Measurements from ENCODE around the gene THRA. TPM values are rescaled to one million over a fixed set of nuclear protein-coding genes. Genes with fewer than 3 reads are reported as not detected.
A peak's percentile ranks its signal among the peaks of the same experiment; 100 is the strongest.

The THRA gene
- total RNA-seq, 2 donors from 2014 or later, result 64.8 to 75.0 TPM

DNA sequence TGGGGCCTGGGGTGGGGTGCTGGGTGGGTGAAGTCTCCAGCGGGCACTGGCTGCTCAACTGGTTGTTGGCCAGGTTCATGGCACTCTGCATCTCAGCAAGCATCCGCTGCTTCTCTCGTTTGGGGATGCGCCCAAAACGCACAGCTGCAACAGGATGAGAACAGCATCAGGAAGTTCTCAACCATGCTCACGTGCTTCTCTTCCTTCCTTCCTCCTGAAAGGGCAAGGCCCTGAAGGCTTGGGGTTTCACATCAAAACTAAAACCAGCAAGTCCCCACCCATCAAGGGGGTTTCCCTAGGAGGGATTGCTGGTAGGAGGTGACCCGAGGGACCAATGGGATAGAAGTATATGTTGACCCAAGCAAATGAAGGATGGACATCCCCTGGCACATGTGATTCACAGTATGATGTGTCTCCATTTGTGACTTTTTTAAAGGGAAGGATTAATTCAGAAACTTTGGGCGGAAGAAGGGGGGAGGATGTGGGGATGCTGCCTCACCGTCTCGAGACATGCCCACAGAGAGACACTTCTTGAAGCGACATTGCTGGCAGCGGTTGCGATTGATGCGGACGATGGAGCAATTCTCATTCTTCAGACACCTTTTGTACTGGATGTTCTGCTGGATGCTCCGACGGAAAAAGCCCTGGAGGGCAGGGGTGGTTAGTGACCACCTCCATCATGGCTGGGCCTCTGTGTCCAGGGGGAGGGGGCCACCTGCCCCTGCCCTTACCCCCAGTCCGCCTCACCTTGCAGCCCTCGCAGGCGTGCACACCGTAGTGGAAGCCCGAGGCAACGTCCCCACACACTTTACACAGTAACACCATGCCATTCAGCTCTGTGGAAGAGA is 33.4 kb downstream of the THRA start:
- Histone ChIP-seq H3K4me1 (ENCODE audit: control insufficient read depth in 1 of 2, low read depth in 2 of 2) (peaks cover 50 to 81% of the 10 kb centered on the region in 2 donors), H3K27me3 (replicated peaks; ENCODE audit: insufficient read depth) (no peaks in the 10 kb centered on the region), H3K9me3 (no peaks in the 10 kb centered on the region), H3K27ac (peak overlapping the region; percentile 95 to 100), H3K4me3 (peak overlapping the region; percentile 67), H3K36me3 (peaks cover 28% of the 10 kb centered on the region)
- no peak for DNase-seq (ENCODE audit: low spot score)
- TF ChIP-seq, protein P1, sequence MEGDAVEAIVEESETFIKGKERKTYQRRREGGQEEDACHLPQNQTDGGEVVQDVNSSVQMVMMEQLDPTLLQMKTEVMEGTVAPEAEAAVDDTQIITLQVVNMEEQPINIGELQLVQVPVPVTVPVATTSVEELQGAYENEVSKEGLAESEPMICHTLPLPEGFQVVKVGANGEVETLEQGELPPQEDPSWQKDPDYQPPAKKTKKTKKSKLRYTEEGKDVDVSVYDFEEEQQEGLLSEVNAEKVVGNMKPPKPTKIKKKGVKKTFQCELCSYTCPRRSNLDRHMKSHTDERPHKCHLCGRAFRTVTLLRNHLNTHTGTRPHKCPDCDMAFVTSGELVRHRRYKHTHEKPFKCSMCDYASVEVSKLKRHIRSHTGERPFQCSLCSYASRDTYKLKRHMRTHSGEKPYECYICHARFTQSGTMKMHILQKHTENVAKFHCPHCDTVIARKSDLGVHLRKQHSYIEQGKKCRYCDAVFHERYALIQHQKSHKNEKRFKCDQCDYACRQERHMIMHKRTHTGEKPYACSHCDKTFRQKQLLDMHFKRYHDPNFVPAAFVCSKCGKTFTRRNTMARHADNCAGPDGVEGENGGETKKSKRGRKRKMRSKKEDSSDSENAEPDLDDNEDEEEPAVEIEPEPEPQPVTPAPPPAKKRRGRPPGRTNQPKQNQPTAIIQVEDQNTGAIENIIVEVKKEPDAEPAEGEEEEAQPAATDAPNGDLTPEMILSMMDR (IDR thresholded peaks at IDR 0.05), result no peak
- ATAC-seq (ENCODE audit: insufficient number of reproducible peaks, low FRiP score, low read depth), result no peak

DNA sequence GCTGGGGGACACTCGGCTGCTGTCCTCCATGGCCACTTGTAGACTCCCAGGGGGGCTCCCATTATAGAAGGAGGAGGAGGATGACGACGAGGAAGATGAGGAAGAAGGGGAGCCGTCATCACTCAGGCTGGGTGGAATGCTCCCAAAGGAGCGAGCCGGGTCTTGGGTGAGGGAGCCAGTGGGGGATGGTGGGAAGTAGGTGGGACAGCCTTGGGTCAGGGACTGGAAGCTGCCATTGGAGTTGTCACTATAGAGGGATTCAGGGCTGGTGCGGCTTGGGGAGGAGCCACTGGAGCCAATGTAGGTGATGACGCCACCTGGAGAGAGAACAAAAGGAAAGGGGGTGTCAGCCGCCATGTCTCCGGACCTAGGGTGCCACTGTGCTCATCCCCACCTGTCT is 34.3 kb downstream of the THRA start:
- peaks cover 44 to 81% of the 10 kb centered on the region in 2 donors for H3K4me1 ChIP-seq (ENCODE audit: control insufficient read depth in 1 of 2, low read depth in 2 of 2)
- no peak for DNase-seq (ENCODE audit: low spot score)
- TF ChIP-seq, protein P1 (IDR thresholded peaks at IDR 0.05), result no peak
- peaks cover 28% of the 10 kb centered on the region for H3K36me3 ChIP-seq
- no peaks in the 10 kb centered on the region for H3K9me3 ChIP-seq
- H3K27ac ChIP-seq, result peak overlapping the region; percentile 95 to 100
- no peaks in the 10 kb centered on the region for H3K27me3 ChIP-seq (replicated peaks; ENCODE audit: insufficient read depth)
- no peak for ATAC-seq (ENCODE audit: insufficient number of reproducible peaks, low FRiP score, low read depth)
- H3K4me3 ChIP-seq, result peak overlapping the region; percentile 67

DNA sequence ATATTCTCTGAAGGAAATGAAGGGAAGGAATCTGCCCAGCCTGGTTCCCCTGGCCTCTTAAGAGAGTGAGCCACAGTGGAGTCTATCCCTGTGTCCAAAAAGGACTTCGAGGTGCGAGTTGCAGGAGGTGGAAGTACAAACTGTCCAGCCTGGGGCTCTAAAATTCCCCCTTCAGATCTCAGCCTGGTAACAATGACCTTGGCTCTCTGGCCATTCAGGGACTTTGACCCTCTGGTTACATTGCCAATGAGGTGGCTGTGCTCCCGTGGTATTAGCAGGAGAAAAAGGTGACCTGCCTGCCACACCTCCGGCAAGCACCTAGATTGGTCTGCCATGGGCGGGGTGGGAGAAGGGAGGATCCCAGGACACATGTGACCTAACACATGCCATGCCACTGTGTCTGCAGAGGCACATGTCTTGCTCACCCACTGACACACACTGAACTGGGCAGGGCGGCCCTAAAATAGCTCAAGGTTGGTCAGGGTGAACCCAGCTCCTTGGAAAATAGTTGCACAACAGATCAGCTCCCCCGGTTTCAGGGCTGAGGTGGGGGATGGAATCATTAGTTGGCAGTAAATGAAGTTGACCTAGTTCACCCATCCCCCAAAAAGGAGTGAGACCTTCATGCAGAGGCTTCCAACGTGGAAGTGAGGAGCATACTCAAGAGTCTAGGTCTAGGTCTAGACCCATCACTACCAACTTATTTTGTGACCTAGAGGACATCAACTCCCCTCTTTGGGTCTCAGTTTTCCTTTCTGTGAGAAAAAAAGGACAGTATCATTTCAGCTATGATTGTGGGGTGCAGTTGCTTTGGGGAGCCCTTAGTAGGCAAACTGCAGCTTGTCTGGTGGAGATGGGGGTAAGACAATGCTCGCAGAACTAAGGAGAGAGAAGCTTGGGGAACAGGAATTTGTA is 35.4 kb downstream of the THRA start:
- peak; percentile 33 for ATAC-seq (ENCODE audit: insufficient number of reproducible peaks, low FRiP score, low read depth)

DNA sequence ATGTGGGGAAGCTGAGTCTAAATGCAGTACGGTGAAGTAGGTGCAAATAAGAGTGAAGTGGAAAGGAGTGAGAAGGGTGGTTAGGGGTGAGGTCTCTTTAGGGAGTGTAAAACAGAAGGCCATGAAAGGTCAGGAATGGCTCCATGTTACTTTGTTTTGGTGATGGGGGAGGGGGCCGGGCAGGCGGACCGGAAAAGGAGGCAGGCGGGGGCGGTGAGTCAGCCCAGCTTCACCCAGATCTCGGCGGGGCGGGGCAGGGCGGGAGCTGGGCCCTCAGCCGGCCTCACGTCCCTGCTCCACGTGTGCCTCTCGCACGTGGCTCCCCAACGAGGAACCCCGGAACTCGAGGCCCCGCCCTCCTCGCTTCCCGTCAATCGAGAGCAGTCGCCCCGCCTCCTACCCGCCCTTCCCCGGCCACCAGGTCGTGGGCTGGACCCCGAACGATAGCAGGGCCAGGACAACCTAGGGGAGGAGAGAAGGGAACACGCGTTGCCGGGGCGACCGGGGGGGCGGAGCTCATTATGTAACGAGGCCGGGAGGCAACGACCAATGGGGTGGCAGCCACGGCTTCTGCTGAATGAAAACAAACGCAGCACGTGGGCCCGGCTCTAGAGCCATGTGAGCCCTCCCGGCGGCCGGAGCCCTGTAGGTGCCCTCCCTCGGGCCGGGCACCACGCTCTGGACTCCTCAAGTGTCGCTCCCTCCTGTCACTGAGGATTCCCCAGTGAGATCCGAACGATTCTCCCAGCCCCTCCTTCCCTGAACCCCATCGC is 36.3 kb downstream of the THRA start:
- Histone ChIP-seq H3K9me3 (no peaks in the 10 kb centered on the region), H3K36me3 (peaks cover 21% of the 10 kb centered on the region), H3K27me3 (replicated peaks; ENCODE audit: insufficient read depth) (no peaks in the 10 kb centered on the region), H3K4me3 (peak overlapping the region; percentile 82), H3K27ac (peak overlapping the region; percentile 95 to 100), H3K4me1 (ENCODE audit: control insufficient read depth in 1 of 2, low read depth in 2 of 2) (peaks cover 34 to 76% of the 10 kb centered on the region in 2 donors)
- TF ChIP-seq, protein P1 (IDR thresholded peaks at IDR 0.05), result no peak
- DNase-seq (ENCODE audit: low spot score) (peak; percentile 99), ATAC-seq (ENCODE audit: insufficient number of reproducible peaks, low FRiP score, low read depth) (peak; percentile 70)

More for the DNA sequence above, 35.4 kb downstream of the THRA start:
- Histone ChIP-seq H3K27ac (peak overlapping the region; percentile 95 to 100), H3K27me3 (replicated peaks; ENCODE audit: insufficient read depth) (no peaks in the 10 kb centered on the region), H3K4me3 (peak overlapping the region; percentile 67), H3K36me3 (peaks cover 21% of the 10 kb centered on the region), H3K9me3 (no peaks in the 10 kb centered on the region), H3K4me1 (ENCODE audit: control insufficient read depth in 1 of 2, low read depth in 2 of 2) (peaks cover 38 to 76% of the 10 kb centered on the region in 2 donors)
- DNase-seq (ENCODE audit: low spot score), result peak; percentile 66
- TF ChIP-seq, protein P1 (IDR thresholded peaks at IDR 0.05), result no peak
